Stimulated activated CD8-positive, alpha-beta memory T cell treated with anti-CD3 and anti-CD28 coated beads, Interleukin-4, amount 100 ng/mL, for 48 hours (primary cell): ENCODE results near the gene GSC.
"Not testable (repeated sequence)": the region's sequence is repeated elsewhere in the genome, so short reads cannot be mapped to it uniquely, and the experiment has no call there.

Experiments used
- DNase-seq: peaks from one replicate; pipeline ENCODE4 v3.0.0-alpha.2; 2020

The GSC gene

GRCh38 chr14:94771158-94771905 is 1.4 kb upstream of the GSC start:
- no peak for DNase-seq

- no peak for DNase-seq
Measured at GRCh38 chr14:94770815-94771157, 873 bp upstream of the GSC start.

GRCh38 chr14:94770251-94770749 is 387 bp upstream of the GSC start:
- DNase-seq = no peak

GRCh38 chr14:94768521-94769390 is 1.2 kb downstream of the GSC start:
- peak; percentile 35 for DNase-seq

DNA sequence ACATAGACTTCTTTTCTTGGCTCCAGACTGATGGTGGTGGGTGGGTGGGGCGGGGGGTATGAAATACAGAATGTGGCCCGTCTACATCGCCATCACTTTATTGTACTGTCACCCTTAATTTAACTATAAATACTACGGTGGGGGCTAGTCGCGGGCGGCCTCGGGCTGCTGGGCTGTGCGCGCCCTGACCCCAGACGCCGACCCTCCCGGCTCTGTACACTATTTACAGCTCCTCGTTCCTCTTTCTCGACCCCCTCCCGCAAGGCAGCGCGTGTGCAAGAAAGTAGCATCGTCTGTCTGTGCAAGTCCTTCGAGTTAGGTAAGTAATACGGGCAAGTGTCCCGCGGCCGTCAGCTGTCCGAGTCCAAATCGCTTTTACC is 1.8 kb downstream of the GSC start:
- no peak for DNase-seq

DNA sequence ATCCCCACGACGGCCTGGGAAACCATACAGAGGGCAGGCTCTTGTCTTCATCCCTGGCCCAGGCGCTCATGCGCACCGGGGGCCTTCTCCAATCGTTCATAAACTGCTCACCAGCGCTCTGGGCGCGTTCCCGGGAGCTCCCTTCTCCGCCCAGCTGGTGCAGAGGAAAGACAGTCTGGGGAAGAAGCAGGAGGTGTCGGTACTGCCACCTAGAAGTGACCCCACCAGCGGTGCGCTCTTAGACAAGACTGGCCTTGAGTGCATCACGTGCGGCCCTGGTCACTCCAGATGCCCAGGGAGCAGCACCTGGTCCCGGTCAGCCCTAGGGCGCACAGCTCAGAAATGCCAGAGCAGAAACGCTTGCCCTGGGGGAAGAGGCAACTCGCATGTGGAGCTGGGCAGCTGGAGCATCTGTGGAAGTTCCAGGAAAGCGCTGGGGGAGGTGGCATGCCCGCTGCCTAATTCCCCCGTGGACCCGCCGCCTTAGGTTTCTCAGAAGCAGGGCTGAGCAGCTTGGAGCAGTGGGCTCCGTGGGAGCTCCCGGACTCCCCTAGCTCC is 2.5 kb downstream of the GSC start:
- no peak for DNase-seq

DNA sequence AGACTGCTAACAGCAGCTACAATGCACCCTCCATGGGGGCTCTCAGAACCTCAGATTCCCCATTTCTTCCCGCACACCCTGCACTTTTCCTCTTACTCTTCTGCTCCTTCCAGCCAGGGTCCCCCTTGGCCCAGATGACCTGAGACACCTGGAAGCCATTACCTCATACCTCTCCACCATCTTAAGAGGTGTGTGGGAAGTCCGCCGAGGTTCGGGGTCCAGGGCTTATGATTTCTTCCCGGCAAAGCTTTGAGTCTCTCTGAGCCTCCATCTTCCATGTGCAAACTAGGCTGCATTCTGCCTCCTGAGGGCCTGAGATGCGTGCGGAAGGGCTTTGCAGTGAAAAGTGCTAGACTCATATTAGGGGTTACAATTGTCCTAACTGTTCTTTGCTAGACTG is 5.3 kb downstream of the GSC start:
- DNase-seq = no peak

DNA sequence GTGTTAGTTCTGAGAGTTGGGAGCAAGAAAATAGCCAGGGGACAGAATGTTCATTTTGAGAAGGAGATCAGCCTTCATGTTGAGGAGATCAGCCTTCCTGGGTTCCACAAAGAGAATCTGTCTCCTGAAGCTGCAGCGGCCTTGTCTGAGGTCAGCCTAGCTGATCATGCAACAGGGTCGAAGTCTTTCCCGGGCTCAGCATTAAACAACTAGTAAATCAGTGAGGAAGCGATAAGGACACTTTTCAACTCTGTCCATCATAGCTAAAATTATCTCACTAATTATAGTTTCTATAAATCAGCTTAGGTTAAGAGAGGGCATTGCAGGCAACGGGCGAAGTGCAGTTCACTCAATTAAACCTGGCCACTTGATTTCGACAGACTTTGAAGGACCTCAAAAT is 7.5 kb downstream of the GSC start:
- DNase-seq = no peak

GRCh38 chr14:94761997-94762377 is 7.9 kb downstream of the GSC start:
- DNase-seq = no peak

GRCh38 chr14:94761348-94761996 is 8.4 kb downstream of the GSC start:
- no peak for DNase-seq

- DNase-seq = no peak
Measured at GRCh38 chr14:94756310-94756882, 13.5 kb downstream of the GSC start.

GRCh38 chr14:94754391-94754942 is 15.4 kb downstream of the GSC start:
- no peak for DNase-seq

DNA sequence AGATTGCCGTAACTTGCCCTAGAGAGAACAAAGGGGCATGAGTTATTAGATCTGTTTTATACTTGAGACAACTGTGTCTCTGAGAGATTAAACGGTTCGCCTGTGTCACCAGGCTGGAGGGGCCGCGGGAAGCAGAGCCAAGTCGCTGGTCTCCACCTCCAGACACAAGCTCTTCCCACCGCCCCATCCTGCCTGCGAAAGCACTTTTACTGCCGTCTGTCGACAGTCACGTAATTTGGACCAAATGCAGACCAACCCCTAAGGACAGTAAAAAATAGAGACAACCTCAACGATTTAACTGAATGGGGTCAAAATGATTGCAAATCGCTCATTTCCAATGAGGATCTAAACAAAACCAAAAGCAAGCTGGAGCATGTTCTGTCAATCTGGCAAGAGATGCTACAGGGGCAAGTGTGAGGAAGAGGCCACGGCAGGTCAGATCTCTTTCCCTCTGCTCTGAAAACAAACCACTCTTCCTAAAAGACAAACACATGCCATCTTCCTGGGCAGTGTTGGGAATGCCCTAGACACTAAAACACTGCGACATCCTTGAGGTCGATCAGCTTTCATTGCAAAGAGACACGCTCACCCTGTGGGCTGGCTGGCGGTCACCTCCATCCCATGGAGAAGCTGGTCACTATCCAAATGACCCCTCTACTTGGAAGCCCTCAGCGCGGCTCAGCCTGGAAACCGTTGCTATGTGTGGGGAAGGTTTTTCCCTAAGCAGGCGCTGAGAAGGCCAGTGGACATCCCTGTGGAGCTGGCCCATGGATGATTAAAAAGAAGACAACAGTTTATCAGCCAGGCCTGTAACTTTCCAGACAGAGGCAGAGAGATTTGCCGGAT is 17.1 kb downstream of the GSC start:
- DNase-seq = no peak

- no peak for DNase-seq
Measured at GRCh38 chr14:94751956-94752355, 18.0 kb downstream of the GSC start.

GRCh38 chr14:94751321-94751720 is 18.6 kb downstream of the GSC start:
- DNase-seq = no peak

- DNase-seq = no peak
Measured at GRCh38 chr14:94750371-94750770, 19.5 kb downstream of the GSC start.

- peak; percentile 51 for DNase-seq
Measured at GRCh38 chr14:94748667-94749347, 21.1 kb downstream of the GSC start.

DNA sequence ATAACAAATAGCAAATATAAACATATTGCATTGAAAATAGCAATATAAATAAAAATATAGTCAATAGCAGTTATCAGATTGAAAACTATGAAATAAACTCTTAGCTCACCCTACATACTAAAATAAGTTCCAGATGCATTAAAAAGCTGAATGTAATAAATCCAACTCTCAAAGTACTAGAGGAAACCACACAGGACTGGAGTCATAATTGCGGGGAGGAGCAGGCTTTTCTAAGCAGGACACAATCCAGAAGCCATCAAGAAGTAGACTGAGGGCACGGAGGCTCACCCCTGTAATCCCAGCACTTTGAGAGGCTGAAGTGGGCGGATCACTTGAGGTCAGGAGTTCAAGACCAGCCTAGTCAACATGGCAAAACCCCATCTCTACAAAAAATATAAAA is 22.2 kb downstream of the GSC start:
- DNase-seq = no peak

- not testable (repeated sequence) for DNase-seq
Measured at GRCh38 chr14:94747153-94747552, 22.8 kb downstream of the GSC start.

- no peak for DNase-seq
Measured at GRCh38 chr14:94746131-94746530, 23.8 kb downstream of the GSC start.

DNA sequence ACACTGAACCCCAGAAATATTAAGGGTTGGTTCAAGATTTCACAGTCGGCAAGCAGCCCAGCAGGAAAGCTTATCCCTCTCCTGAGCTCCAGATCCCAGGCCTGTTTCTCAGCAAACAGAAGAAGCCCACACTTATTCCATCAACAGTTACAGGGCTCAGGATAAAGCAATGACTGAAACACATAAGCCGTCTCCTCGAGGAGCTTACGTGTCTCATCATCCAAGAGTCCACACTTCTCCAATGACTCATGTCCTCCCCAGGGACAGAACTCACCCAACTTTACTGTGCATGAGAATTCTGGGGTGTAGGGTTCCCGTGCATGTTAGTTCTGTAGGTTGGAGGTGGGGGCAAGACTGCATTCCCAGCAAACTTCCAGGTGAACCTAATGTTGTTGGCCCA is 31.2 kb downstream of the GSC start:
- DNase-seq = no peak
